ENCODE measurements around the gene NF1.
"Not testable (repeated sequence)": the region's sequence is repeated elsewhere in the genome, so short reads cannot be mapped to it uniquely, and the experiment has no call there.

The NF1 gene

DNA sequence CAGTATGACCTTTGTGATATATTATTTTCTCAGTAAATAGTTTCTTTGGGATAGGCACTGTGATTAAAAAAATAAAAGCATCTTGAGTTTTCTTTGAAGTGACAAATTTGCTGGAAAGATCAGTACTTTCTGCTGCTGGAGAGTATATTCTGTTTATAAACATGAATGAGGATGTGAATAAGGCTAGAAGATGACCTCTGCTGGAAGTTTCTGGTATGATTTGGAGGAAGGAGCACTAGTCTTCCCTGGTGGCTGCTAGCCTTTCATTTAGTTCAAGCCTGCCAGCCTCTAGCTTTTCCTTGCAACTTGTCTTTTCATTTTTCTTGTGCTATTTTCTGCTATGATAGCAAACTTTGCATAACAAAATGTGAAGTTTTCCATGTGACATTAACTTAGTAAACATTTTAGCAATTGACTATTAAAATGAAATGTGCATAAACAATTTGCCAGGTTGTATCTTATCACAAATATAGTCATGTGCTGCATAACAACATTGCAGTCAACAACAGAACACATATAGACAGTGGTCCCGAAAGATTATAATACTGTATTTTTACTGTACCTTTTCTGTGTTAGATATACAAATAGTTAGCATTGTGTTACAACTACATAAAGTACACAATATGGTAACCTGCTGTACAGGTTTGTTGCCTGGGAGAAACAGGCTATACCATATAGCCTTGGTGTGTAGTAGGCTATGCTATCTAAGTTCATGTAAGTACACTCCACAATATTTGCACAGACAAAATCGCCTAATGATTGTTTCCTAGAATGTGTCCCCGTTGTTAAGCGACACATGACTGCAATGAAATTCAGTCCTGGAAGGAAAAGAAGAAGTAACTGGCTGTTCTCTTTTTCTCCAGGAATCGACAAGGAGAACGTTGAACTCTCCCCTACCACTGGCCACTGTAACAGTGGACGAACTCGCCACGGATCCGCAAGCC, 278.6 kb downstream of the NF1 start:
- peak; percentile 16 for DNase-seq (ENCODE audit: low read depth)
- TF ChIP-seq CTCF (conservative IDR thresholded peaks at IDR 0.05; ENCODE audit: low read depth, low read length): peak; percentile 72
- H3K4me3 ChIP-seq (ENCODE audit: low read length): no peak overlapping the region

DNA sequence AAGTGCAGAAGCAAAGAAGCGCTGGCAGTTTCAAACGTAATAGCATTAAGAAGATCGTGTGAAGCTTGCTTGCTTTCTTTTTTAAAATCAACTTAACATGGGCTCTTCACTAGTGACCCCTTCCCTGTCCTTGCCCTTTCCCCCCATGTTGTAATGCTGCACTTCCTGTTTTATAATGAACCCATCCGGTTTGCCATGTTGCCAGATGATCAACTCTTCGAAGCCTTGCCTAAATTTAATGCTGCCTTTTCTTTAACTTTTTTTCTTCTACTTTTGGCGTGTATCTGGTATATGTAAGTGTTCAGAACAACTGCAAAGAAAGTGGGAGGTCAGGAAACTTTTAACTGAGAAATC, 279.3 kb downstream of the NF1 start:
- H3K4me3 ChIP-seq (ENCODE audit: low read length): no peak overlapping the region
- DNase-seq (ENCODE audit: low read depth): no peak
- TF ChIP-seq CTCF (conservative IDR thresholded peaks at IDR 0.05; ENCODE audit: low read depth, low read length): no peak

GRCh38 chr17:31374503-31374902, 279.7 kb downstream of the NF1 start:
- H3K4me3 ChIP-seq (ENCODE audit: low read length): no peak overlapping the region
- no peak for DNase-seq (ENCODE audit: low read depth)
- no peak for TF ChIP-seq CTCF (conservative IDR thresholded peaks at IDR 0.05; ENCODE audit: low read depth, low read length)

- H3K4me3 ChIP-seq (ENCODE audit: low read length): no peak overlapping the region
- no peak for DNase-seq (ENCODE audit: low read depth)
- TF ChIP-seq CTCF (conservative IDR thresholded peaks at IDR 0.05; ENCODE audit: low read depth, low read length): peak; percentile 14
These were observed 283.9 kb downstream of the NF1 start for GRCh38 chr17:31378638-31379037.

DNA sequence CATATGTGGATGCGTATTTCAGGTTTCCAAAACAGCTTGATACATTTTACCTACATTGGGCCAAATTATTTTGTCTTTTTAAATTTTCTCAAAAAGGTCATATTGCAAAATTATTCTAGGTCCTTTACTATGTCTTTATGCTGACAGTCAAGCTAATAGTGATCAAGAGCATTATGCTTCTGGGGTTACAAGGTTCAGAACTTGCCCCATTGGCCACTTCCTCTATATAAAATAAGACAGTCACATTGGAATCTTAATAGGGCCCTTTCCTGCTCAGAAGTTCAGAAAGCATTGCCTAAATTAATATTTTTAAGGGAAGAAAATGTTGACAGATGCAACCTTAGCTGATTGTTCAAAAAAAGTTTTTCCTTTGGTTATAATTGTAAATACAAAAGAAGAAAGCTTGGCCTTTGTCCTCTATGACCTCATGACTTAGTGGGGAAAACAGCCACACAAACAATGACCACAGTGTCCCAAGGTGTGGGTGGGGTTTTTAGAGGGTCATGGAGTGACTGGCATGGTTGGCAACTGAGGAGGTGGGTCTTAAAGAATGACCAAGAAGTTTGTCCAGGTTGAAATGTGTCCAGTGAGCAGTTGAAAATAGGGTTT, 284.9 kb downstream of the NF1 start:
- DNase-seq (ENCODE audit: low read depth): no peak
- TF ChIP-seq CTCF (conservative IDR thresholded peaks at IDR 0.05; ENCODE audit: low read depth, low read length): no peak
- H3K4me3 ChIP-seq (ENCODE audit: low read length): no peak overlapping the region

DNA sequence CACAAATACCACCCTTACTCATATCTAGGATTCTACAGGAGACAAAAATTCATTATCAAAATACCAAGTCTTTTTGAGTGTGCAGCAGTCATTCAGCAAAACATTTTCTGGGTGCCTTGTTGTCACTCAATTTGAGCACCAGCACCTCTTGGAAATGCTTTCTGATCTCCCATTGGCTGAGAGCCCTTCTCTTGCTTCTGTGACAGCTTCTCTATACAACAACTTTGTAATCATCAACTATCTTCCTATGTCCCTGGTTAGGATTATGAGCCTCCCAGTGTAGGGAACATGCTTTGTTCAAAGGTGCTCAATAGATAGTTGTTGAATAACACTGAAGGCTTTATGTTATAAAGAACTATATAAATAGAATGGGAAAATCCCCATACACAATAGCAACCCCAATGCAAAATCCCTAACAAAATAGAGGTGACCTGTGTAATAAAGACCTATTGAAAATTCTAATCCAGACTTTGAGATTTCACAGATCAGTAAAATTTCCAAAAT, 286.4 kb downstream of the NF1 start:
- no peak overlapping the region for H3K4me3 ChIP-seq (ENCODE audit: low read length)
- DNase-seq (ENCODE audit: low read depth): no peak
- no peak for TF ChIP-seq CTCF (conservative IDR thresholded peaks at IDR 0.05; ENCODE audit: low read depth, low read length)

GRCh38 chr17:31382668-31383275, 288.0 kb downstream of the NF1 start:
- not testable (repeated sequence) for H3K4me3 ChIP-seq (ENCODE audit: low read length); DNase-seq (ENCODE audit: low read depth)

DNA sequence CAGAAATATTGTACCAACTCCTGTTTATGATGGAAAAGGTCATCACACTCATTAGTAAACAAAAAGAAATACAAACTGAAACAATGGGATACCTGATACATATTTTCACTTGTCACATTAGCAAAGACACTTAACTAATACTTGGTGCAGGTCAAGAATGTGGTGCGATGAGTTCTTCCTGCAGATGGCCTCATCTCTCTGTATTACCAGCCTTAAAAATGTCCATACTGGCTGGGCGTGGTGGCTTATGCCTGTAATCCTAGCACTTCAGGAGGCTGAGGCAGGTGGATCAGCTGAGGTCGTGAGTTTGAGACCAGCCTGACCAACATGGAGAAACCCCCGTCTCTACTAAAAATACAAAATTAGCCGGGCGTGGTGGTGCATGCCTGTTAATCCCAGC, 288.7 kb downstream of the NF1 start:
- not testable (repeated sequence) for DNase-seq (ENCODE audit: low read depth); H3K4me3 ChIP-seq (ENCODE audit: low read length)
